T-cell (primary cell): ENCODE results near the gene MRPS14. TPM values are rescaled to one million over a fixed set of nuclear protein-coding genes. Genes with fewer than 3 reads are reported as not detected.
A peak's percentile ranks its signal among the peaks of the same experiment; 100 is the strongest.

ENCODE experiments used
- ATAC-seq, 4 experiments: fragments of 200-7000 bp in 3 of 4; fragments of 150-1000 bp in 1 of 4; cut with Tn5 transposase; replicated peaks in 1 of 4; 1 replicate in 3 of 4; 2 replicates in 1 of 4; pipeline ENCODE4 v1.10.0; 2021; ENCODE audit warnings: moderate library complexity in 3 of 4, mild to moderate bottlenecking in 2 of 4, moderate number of reproducible peaks in 1 of 4
- CTCF ChIA-PET, 2 donors: fragments of 300-600 bp; sonication (Branson Sonifier 250); formaldehyde crosslinking; loops; one replicate each; lab custom pipeline; 2022; ENCODE audit warnings: antibody characterized with exemption in 2 of 2; lab: Charles Lee
- POLR2A ChIA-PET, 2 donors: fragments of 300-600 bp; sonication (Branson Sonifier 250); formaldehyde crosslinking; loops; one replicate each; lab custom pipeline; 2022; ENCODE audit warnings: antibody characterized with exemption in 2 of 2; lab: Charles Lee
- DNase-seq, 35 experiments: peaks; one replicate each; pipeline versions ENCODE4 v3.0.0 to v3.0.0-alpha.2; 2013 to 2023
- H3K27ac ChIP-seq: one replicate; pipeline ENCODE4 v1.5.1; 2013; ENCODE audit warnings: low read length
- H3K27me3 ChIP-seq, 2 experiments: replicated peaks in 1 of 2; 1 replicate in 1 of 2; 2 replicates in 1 of 2; pipeline versions ENCODE4 v1.6.1 to v1.7.0; 2013; ENCODE audit warnings: low read length in 1 of 2, mixed read lengths in 1 of 2; ENCODE audit not compliant: control insufficient read depth in 2 of 2, insufficient read depth in 2 of 2; ENCODE audit errors: extremely low read depth in 1 of 2
- H3K36me3 ChIP-seq, 2 donors: 1 replicate in 1 of 2; 2 replicates in 1 of 2; pipeline versions ENCODE4 v1.6.1 to v1.7.0; 2013; ENCODE audit warnings: low read length in 1 of 2; ENCODE audit not compliant: control insufficient read depth in 2 of 2, insufficient read depth in 1 of 2; ENCODE audit errors: extremely low read depth in 1 of 2
- H3K4me1 ChIP-seq, 2 experiments: 1 replicate in 1 of 2; 2 replicates in 1 of 2; pipeline versions ENCODE4 v1.6.1 to v1.7.0; 2013; ENCODE audit warnings: low read length in 2 of 2, mixed read lengths in 1 of 2; ENCODE audit not compliant: insufficient read depth in 2 of 2, control insufficient read depth in 1 of 2; ENCODE audit errors: extremely low read depth in 1 of 2
- H3K4me3 ChIP-seq, 2 donors: 1 replicate in 1 of 2; 2 replicates in 1 of 2; pipeline versions ENCODE4 v1.5.1 to v1.7.0; 2013; ENCODE audit warnings: mild to moderate bottlenecking in 2 of 2, low read length in 1 of 2, moderate library complexity in 1 of 2; ENCODE audit not compliant: control insufficient read depth in 1 of 2; ENCODE audit errors: extremely low read depth in 1 of 2
- H3K9me3 ChIP-seq: 2 replicates; pipeline ENCODE4 v1.7.0; 2013
- H3K27ac Mint-ChIP-seq, 2 donors: one replicate each; pipeline ENCODE4 v1.8.0; 2020 to 2021; ENCODE audit warnings: mild to moderate bottlenecking in 2 of 2, mixed read lengths in 2 of 2
- H3K27me3 Mint-ChIP-seq, 2 donors: one replicate each; pipeline ENCODE4 v1.8.0; 2021 to 2022; ENCODE audit warnings: mixed read lengths in 2 of 2
- H3K36me3 Mint-ChIP-seq: one replicate; pipeline ENCODE4 v1.8.0; 2021; ENCODE audit warnings: mixed read lengths
- H3K4me1 Mint-ChIP-seq, 3 donors: one replicate each; pipeline ENCODE4 v1.8.0; 2020 to 2022; ENCODE audit warnings: mixed read lengths in 3 of 3, mild to moderate bottlenecking in 1 of 3
- H3K4me3 Mint-ChIP-seq, 3 donors: one replicate each; pipeline ENCODE4 v1.8.0; 2020 to 2022; ENCODE audit warnings: mild to moderate bottlenecking in 3 of 3, mixed read lengths in 3 of 3, moderate library complexity in 3 of 3
- H3K9me3 Mint-ChIP-seq, 3 donors: one replicate each; pipeline ENCODE4 v1.8.0; 2020 to 2022; ENCODE audit warnings: mixed read lengths in 3 of 3
- WGBS: methylation state at CpG from one replicate; pipeline ENCODE4 v1.1.5; 2013; ENCODE audit warnings: missing lambda C conversion rate; ENCODE audit not compliant: insufficient coverage; 5-methylcytosine and 5-hydroxymethylcytosine counted together
- total RNA-seq, 35 experiments: library from RNA in 6 of 35; stranded (reverse) in 6 of 35; fragments of 120-200 nt in 1 of 35; gene quantifications; one replicate each; pipeline versions ENCODE4 v1.2.1 to v1.2.4 and lab custom pipeline; 2013 to 2026

Gene MRPS14
- total RNA-seq, 5 donors from 2014 or later (not counting 1 experiment from before 2014, with no cell fraction given): 14.3 to 28.8 (median 25.8) TPM

DNA sequence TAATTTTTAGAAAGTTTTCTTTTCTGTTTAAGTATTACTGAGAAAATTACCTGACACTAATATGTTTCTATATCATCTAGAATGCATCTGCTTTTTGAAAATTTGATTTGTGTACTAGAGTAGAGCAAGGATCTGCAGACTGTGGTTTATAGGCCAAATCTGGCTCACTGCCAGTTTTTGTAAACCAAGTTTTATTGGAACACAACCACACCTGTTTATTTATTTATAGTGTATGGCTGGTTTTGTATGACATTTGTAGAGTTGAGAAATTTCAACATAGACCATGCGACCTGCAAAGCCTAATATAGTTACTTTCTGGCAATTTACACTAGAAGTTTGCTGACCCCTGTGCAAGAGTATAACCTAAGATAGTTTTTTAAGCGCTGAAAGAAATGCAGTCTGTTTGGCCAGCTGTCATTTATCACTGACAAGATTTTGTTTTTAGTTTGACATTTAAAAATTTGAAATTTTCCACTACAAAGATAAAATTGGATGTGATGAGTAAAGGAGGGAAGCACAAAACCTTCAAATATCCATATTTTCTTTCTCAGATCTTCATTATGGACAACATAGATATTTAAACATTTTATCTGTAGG lies 59.6 kb downstream of the MRPS14 start:
- ATAC-seq: no peak
- Mint-ChIP-seq H3K27me3 (no peaks in the 10 kb centered on the region), H3K9me3 (no peaks in the 10 kb centered on the region), H3K27ac (peak overlapping the region; percentile 91 to 99), H3K36me3 (peaks cover 2% of the 10 kb centered on the region), H3K4me3 (peak overlapping the region in 1 of 3 donors; percentile 70), H3K4me1 (peaks cover 54 to 59% (median 59%) of the 10 kb centered on the region in 3 donors)
- H3K27ac ChIP-seq: peak overlapping the region; percentile 81
- H3K36me3 ChIP-seq: peaks cover 0 to under 1% of the 10 kb centered on the region in 2 donors
- H3K4me1 ChIP-seq: peaks cover 25 to 43% of the 10 kb centered on the region in 2 experiments
- CTCF ChIA-PET: interaction anchor here (0.6 to 2.5 kb wide), 13 partner anchors 9 to 355 kb away, joined by 3 to 10 read pairs (median 4); no protein-coding TSS in a partner anchor
- H3K27me3 ChIP-seq: no peaks in the 10 kb centered on the region
- peak in 1 of 35 experiments; percentile 47 for DNase-seq
- POLR2A ChIA-PET: interaction anchor here (0.6 to 5.9 kb wide), 6 partner anchors 13 to 164 kb away, joined by 3 to 58 read pairs (median 4); partner anchors contain the start of gene CACYBP (in 1 of the 2)
- no peak overlapping the region for H3K4me3 ChIP-seq
- H3K9me3 ChIP-seq: no peaks in the 10 kb centered on the region
- WGBS: no CpG with 5 or more reads among the region's 2 CpGs

Other genes starting within 250 kb of the MRPS14 start
- 10 to 100 TPM; 60.3 to 91.7 (median 75.8) TPM for gene CACYBP, start 23.5 kb downstream of the MRPS14 start, total RNA-seq
- not detected for gene TNN, start 44.4 kb upstream of the MRPS14 start, total RNA-seq
- gene KIAA0040, start 169.4 kb upstream of the MRPS14 start, total RNA-seq: 10 to 100 TPM; 33.0 to 60.0 (median 50.5) TPM